ENCODE measurements around the gene FAM83G.

The FAM83G gene

DNA sequence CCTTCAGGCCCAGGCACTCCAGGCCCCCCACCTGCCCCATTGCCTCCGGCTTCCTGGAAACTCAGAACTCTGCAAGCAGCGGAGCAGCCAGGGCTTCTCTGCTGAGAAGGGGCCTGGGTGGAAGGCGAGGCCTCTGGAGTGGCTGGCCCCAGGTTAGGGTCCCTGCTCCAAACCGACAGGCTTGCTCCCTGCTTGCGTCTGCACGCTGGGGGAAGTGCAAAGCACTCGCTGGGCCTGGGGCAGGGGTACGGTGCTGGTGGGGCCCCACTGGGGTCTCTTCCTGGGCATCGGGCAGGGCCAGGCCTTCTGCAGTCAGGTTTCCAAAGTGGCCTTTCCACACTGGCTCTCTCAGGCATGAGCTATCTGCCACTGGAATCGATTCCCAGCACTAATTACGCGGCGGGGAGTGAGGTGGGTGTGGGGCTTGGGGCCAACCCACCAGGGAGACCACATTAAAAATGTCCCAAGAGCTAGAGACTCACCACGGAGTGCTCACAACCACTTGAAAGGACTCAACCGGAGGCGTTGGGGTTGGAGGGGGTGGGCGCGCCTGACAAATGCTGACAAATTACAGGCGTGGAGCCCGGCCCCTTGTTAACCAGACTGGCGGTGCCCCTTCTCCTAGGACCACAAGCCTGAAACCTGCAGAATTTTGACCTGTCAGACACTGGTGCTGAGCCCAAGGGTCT, 17.9 kb downstream of the FAM83G start:
- no peak for DNase-seq

DNA sequence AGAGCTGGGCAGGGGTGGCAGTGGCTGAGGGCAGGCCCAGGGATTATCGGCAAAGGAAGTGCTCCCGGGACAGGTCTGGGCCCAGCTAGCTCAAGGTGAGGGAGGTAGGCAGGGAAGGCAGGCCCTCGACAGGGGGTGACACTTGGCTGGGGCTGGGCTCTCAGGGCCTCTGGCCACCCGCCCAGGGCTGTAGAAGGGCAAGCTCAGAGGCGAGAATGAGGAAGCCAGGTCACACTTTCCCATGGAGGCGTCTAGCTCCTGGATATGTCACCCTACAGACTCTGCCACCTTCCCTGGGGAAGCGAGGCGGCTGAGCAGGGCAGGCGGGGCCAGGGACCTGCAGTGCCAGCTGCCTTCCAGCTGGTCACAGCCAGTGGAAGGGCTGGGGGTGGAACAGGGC, 19.1 kb downstream of the FAM83G start:
- DNase-seq = no peak

DNA sequence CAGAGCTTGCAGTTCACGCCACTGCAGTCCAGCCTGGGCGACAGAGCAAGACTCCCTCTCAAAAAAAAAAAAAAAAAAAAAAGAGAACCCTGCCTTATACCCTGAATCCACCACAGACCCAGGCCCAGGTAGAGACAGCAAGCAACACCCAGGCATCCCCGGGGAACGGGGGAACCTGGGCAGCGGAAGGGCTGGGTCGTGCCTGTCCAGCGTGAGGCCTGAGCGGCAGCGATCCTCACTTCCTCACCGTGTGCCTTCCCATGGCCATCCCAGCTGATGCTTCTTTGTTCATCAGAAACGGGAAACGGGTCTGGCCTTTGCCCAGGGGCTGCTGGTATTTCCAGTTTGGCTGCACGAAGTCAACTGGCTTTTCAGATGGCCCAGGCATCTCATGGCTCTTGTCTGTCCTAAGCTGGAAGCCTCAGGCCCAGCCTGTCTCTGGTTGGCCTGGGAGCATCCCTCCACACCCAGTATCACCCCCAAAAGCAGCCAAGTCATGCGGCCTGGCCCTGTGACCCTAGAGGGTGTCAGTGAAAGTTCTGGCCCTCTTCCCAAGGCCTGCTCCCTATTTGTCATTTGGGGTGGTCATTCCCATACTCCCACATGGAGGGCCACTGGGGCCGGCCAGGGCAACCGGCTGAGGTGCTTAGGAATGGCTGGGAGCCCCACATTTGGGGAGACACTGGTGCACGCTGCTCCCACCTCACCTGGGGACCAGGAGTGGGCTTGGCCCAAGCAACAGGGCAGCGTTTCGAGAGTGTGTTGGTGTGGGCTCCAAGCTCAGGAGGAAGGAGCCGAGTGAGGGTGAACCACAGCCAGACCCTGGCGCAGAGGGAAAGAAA, 20.1 kb downstream of the FAM83G start:
- no peak for DNase-seq

DNA sequence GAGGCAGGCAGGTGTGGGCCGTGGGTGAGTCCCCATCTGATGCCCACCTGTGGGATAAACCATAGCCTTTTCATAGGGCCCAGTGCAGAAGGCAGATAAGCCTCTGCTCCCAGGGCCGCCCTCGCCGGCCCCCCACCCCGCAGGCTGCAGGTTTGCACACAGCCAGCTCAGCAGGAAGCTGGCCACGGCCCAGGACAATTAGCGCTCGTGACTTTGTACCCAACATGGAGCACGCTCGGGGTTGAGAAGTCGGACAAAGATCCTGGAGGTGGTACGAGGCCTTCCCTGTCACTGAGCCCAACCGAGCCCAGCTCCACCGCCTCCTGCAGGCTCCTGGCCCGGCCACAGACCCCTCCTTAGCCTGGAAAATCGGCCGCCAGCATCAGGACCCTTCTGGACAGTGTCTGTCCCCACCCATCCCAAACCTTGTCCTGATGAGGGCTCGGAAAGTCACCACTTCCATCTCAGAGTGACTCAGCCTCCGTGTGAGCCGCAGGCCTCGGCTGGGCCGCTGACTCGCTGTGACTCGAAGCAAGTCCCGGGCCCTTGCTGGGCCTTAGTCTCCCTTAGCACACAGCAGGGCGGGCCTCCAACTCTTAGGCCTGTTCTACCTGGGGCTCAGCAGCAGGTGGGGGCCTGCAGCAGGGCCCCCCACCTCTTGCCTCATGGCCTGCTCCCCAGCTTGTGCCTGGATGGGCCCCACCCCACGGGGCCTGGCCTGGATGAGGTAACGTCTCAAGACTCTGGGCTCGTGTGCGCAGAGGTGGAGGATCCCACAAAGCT, 22.7 kb downstream of the FAM83G start:
- no peak for DNase-seq

DNA sequence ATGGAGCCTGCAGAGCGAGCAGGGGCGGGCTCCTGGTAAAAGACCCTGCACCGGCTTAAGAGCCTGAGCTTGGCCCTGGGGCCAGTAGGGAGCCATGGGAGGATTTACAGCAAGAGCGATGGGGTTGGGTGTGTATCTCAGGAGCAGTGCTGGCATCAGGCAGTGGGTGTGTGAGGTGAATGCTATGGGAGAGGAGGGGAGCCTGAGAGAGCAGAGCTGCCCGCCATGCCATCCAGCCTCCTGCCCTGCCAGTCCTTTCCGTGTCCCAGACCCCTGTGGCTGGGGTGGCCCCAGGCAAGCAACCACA, 23.3 kb downstream of the FAM83G start:
- no peak for DNase-seq

DNA sequence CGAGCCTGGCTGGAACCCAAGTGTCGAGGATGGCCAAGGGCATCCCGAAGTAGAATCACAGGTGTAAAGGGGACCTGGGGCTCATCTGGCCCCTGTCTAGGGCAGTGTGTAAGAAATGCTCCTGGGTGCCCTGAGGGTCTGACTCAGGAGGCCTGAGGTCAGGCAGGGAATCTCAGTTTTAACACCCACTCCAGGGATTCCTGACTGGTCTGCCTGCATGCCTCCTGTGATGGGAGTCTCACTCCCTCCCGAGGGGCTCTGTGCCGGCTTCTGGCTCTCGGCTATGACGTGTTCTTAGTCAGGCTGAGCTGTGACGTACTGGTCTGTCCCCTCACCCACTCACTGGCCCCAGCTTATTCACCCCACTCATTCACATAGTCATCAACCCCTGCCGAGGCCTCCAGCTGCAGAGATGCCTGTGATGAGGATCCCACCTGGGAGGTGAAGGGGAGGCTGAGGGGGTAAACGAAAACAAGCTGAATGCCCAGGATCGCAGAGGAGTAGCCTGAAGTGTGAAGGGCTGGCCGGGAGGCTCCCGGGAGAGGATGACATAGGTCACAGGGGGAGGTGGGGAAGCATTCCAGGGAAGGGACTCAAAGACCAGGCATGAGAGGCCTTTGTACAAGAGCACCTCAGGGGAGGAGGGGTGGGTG, 23.8 kb downstream of the FAM83G start:
- no peak for DNase-seq

DNA sequence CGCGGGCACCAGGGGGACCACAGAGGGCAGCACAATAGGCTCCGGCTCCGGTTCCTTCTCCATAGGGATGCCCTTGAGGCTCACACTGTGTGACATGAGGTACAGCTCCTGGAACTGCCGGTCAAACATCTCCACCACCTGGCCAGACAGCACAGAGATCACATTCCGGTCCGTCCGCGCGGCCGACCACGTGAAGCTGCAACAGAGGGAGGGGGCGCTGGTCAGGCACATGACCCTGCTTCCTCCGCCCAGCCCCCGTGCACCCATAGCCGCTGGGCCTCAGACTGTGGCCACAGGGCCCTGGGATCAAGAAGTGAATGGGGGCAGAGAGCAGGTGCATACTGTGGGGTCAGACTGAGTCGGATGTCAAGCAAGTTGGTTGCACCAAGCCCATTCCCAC, 25.9 kb downstream of the FAM83G start:
- DNase-seq = no peak

DNA sequence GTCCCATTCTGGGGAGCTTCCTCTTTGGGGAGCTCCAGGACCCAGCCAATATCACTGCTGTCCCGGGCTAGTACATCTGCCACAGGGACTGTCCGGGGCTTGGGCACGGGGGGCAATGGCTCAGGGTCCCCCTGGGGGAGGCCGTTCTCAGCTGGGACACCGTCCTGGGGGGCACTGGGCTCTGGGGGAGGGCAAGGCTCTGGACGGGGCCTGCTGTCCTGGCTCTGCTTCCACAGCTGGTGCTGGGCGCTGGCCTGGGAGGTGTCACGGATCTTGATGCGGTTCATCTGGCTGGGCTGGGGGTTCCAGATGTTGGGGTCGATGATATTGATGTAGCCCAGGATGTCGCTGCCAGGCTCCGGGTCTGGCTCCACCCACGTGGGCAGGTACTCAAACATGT, 26.5 kb downstream of the FAM83G start:
- no peak for DNase-seq

DNA sequence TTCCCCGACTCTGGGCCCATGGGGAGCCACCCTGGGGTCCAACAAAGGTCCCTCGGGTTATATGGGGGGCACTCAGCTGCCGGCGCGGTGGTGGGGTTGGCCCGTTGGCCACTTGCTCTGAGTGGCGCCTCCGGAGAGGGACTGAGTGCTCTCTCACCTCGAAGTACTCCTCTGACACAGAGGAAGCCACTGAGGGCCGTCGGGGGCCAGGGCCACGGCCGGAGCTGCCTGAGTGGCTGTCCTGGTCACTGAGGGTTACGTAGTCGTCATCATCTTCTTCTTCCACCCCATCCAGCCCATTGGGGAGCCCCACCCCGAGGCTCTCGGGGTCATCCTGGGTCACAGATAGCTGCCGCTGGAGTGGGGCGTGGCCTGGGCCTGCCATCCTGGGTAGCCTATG, 26.9 kb downstream of the FAM83G start:
- DNase-seq = no peak

DNA sequence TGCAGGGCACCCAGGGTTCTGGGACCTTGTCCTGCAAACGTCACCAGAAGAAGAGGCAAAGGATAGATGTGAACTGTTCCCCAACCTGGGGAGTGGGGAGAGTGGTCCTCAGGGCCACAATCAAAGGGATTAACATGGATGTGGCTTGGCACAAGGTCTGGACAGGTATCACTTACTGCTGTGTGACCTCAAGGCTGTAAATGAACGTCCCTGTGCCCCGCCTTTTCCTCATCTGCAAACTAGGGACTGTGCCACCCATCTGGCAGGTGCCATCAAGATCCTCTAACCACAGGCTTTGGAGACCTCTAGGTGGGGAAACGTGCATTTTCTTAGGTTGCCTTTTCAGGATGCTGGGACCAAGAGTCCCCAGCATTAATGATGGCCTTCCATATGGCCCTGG, 27.5 kb downstream of the FAM83G start:
- no peak for DNase-seq

DNA sequence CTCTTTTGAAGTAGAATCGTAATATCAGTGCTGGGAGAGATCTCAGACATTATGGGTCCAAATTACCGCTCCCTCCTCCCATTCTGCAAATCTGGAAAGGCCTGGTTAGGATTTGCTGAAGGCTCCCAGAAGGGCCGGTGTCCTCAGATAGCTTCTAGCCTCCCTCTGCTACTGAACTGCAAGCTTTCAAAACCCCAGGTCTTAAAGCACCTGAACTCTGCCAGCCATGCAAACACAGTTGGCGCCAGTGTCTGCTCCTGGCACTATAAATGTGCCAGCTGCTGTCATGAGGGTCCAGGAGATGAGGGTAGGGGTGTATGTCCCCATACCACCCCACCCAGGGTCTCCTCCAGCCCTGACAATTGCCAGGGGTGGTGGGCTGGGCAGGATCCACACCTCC, 28.4 kb downstream of the FAM83G start:
- DNase-seq = no peak

DNA sequence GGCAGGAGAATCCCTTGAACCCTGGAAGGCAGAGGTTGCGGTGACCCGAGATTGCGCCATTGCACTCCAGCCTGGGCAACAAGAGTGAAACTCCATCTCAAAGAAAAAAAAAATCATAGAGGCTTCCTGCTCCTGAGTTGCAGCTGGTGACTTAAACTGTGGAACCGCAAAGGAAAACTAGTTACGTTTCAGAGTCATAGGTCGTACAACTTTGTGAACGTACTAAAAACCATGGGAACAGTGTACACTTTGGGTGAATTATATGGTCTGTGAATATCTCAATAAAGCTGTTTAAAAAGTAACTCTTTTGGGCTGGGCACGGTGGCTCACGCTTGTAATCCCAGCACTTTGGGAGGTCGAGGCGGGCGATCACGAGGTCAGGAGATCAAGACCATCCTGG, 29.0 kb downstream of the FAM83G start:
- DNase-seq = no peak

DNA sequence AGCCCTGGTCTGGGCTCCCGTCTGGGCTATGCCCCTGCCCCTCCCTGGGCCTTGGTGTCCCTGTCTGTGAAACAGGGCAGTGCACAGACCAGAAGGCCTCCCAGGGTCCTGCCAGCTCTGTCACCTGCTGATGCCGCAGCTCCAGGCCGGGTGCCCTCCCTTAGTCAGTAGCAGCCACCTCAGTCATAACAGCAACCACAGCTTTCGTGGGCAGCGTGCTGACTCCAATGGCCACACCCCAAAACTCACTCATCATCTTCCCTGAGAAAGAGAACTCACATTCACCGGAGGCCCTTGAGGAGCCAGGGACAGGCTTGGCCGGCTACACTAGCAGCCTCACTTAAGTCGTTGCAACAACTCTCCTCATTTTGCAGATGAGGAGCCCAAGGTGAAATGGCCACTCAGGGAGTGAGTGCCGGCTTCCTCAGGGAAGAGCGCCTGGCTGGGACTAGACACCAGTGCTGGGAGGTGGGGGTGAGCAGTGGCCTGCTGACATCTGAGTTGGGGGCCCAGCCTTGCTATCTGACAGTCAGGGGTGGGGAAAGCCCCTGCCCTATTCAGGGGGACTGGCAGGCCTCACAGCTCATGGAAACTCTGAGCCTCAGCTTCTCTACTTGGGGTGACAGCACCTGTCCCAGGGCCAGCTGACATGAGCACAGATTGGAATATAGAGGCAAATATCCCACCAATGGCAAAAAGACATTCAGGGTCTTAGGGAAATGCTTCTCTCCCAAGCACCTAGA, 30.0 kb downstream of the FAM83G start:
- DNase-seq = no peak

DNA sequence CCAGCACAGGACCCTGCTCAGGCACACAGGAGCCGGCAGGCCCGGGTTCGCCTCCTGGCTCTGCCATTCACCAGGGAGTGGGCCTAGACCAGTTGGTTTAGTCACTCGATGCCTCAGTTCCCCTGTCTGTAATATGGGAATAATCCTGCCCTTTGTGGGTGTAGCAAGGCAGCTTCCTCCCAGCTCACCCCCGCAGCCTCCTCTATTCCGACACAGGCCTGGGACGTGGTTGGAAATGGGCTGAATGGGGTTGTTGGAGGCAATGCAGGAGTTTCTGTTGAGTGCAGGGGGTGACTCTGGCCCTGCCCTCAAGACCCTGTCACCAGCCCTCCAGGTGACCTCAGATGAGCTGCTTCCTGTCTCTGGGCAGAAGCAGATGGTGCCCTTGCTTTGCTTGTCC, 32.8 kb downstream of the FAM83G start:
- no peak for DNase-seq

DNA sequence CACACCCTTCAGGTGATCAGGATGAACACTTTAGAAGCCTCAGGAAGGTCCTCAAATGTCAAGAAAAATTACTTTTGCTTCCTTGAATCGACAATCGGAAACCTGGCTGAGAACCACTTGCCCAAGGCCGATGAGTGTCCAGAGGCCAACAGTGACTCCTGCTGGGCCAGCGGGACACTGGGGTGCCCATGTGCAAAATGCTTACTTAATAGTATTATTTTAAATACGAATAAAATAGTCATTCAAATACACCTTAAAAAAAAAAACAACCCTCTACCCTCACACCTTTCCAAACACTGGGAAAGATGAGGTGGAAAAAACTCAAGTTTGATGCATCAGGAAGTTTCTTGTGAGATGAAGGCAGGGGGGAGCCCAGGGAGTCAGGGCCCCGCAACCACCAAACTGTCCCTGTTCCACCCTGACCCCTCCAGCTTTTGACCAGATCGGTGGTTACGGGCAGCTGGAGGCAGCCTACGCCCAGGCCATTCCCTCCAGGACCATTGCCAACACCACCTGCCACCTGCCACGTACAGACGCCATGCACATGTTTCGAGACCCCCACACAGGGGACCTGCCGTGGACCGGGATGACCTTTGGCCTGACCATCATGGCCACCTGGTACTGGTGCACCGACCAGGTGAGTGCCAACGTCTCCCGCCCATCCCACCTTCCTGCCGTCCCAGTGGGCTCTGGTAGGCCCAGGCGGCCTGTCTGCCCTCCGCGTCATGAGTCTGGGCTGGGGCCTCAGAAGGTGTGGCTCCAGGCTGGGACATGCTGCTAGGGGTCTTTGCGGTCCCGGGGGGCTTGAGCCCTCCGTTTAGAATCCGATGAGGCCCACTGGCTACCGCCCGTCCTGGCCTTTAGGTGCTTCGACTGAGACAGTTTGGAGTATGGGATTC, 33.7 kb downstream of the FAM83G start:
- DNase-seq = no peak

DNA sequence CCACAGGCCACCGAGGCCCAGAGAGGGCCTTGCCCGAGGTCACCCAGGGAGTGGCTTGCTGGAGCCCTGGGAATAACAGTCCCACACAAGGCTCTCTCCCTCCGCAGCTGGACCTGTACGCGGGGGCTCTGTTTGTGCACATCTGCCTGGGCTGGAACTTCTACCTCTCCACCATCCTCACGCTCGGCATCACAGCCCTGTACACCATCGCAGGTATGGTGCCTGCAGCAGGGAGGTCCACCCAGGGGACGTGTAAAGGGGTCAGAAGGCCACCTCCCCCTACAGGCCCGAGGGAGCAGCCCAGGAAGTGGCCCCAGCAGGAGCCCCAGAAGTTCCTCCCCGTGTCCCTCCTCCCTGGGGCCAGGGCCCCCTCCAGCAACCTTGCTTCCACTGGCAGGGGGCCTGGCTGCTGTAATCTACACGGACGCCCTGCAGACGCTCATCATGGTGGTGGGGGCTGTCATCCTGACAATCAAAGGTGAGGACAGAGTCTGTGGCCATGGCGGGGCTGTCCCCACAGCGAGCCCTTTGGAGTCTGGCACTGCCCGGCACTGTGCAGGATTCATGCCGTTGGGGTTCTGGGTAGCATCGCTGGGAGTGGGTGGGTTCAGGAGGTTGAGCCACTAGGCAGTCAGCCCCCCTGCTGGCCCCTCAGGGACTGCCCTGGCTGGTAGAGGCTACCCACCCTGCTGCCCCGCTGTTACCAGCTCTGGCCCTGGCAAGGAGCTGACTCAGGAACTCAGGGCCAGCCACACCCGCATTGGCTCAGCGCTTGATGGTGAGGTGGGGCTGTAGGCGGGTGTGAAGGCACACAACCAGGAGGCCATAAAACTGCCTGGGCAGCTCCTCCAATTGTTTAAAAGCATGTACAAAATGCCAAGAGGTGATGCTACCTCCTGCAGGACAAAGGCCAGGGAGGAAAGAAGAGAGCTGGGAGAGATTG, 35.3 kb downstream of the FAM83G start:
- no peak for DNase-seq

DNA sequence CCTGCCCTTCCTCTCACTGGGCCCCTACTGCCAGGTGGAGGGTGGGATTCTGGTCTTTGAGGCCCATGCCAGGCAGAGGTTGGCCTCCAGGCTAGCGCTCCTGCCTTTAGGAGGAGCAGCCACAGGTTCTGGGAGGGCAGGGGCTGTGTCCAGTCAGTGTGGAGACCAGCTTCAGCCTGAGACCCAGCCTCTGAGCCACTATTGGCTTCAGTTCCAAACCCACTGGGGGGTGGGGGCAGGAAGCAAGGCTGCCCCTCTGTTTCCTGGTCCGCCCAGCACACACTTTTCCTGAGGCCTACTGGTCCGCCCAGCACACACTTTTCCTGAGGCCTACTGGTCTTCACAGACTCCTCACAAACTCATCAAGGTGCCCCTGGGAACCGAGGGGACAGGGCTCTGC, 36.2 kb downstream of the FAM83G start:
- no peak for DNase-seq

DNA sequence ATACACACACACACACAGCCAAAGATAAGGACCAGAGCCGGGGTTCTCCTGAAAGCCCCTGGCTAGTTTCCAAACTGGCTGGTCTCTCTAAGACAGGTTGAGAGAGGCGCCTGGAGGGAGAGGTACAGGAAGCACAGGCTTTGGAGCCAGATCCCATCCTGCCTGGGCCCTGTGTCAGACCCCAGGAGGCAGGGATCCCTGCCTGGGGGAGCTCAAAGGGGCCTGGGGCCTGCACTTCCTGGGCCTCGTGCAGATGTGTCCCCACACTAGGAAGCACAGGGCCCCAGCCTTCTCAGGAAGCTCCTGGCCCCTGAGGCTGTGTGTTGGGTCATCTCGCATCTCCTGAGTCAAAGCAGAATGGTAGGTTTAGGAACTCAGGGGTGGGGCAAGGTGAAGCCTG, 36.6 kb downstream of the FAM83G start:
- DNase-seq = no peak

DNA sequence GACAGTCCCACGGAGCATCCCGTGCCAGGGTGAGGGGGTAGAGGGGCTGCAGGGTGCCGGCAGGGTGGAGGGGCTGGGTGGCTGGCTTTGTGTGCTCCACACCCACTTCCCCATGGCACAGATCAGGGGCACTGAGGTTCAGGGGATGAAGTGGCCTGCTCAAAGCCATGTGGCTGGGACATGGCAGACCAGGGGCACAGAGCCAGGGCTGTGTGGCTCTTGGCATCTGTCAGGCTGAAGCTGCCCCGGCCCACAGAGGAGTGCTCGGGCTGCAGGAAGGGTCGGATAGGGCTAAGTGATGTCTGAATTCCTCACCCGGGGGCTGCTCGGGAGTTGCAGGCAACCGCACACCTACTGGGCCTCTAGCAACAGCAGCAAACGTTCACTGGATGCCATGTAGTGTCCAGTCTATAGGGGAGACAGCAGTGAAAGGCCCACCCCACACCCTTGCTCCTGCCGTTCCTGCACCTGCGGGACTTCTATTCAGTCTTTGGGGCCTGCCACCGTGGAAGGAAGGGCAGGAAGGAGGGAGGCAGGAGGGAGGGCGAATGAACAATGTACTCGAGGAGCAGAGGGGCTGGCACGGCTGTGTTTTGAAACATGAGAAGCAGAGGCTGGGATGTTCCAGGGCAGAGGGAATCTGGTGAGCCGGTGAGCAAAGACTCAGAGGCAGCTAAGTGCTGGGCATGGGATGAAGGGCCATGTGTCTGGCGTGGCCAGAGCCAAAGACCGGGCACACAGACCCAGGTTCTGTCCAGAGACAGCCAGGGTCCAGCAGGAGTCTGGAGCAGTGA, 37.5 kb downstream of the FAM83G start:
- DNase-seq = no peak
